GM11168 (cell line): ENCODE results near the gene ETV6.

Experiments
- in situ Hi-C: fragments of 300-500 bp; cut with MboI; formaldehyde crosslinking; loops from one replicate; pipeline ENCODE4 v1.12.0; 2022; ENCODE audit warnings: low sequenced_read_pairs; ENCODE audit not compliant: unreplicated experiment

Gene ETV6

GRCh38 chr12:11731042-11731357 is 81.5 kb downstream of the ETV6 start:
- in situ Hi-C loops = no loop called here

GRCh38 chr12:11731455-11731854 is 82.0 kb downstream of the ETV6 start:
- in situ Hi-C loops = no loop called here

- in situ Hi-C loops = no loop called here
Observed at GRCh38 chr12:11732023-11732422, 82.5 kb downstream of the ETV6 start.

- in situ Hi-C loops = no loop called here
Observed at GRCh38 chr12:11732715-11733114, 83.2 kb downstream of the ETV6 start.

- in situ Hi-C loops = no loop called here
Observed at GRCh38 chr12:11734580-11735180, 85.2 kb downstream of the ETV6 start.

- in situ Hi-C loops = no loop called here
Observed at GRCh38 chr12:11738450-11738849, 89.0 kb downstream of the ETV6 start.

GRCh38 chr12:11739980-11740577 is 90.6 kb downstream of the ETV6 start:
- in situ Hi-C loops = no loop called here

- in situ Hi-C loops = no loop called here
Observed at GRCh38 chr12:11741434-11742092, 92.1 kb downstream of the ETV6 start.

- in situ Hi-C loops = no loop called here
Observed at GRCh38 chr12:11743423-11744409, 94.2 kb downstream of the ETV6 start.

GRCh38 chr12:11744410-11744801 is 94.9 kb downstream of the ETV6 start:
- in situ Hi-C loops = no loop called here

GRCh38 chr12:11745113-11745512 is 95.6 kb downstream of the ETV6 start:
- in situ Hi-C loops = no loop called here

GRCh38 chr12:11746024-11746771 is 96.7 kb downstream of the ETV6 start:
- in situ Hi-C loops = no loop called here

GRCh38 chr12:11746940-11747716 is 97.7 kb downstream of the ETV6 start:
- in situ Hi-C loops = no loop called here

- in situ Hi-C loops = no loop called here
Observed at GRCh38 chr12:11747969-11748368, 98.5 kb downstream of the ETV6 start.

GRCh38 chr12:11748903-11749302 is 99.4 kb downstream of the ETV6 start:
- in situ Hi-C loops = no loop called here

GRCh38 chr12:11749943-11750690 is 100.6 kb downstream of the ETV6 start:
- in situ Hi-C loops = no loop called here

GRCh38 chr12:11752403-11753149 is 103.1 kb downstream of the ETV6 start:
- in situ Hi-C loops = no loop called here

GRCh38 chr12:11753150-11753499 is 103.7 kb downstream of the ETV6 start:
- in situ Hi-C loops = no loop called here
